GM12878 (cell line): Measurements from ENCODE around the gene TUBGCP2. TPM values are rescaled to one million over a fixed set of nuclear protein-coding genes. Genes with fewer than 3 reads are reported as not detected.

ENCODE experiments used
- ATAC-seq: fragments of 200-7000 bp; cut with Tn5 transposase; 3 replicates; pipeline ENCODE4 v1.9.1; 2020; ENCODE audit warnings: mild to moderate bottlenecking, moderate library complexity
- BruUV-seq: library from RNA; stranded (reverse); fragments of 400-500 nt; replicated peaks from 2 replicates; lab custom pipeline; 2021; lab: Mats Ljungman, UMichigan
- CTCF ChIA-PET: fragments of 300-600 bp; sonication (Branson Sonifier 250); formaldehyde crosslinking; extraction: SDS; loops from one replicate; lab custom pipeline; 2021; ENCODE audit warnings: inconsistent platforms; lab: Yijun Ruan, JAX
- POLR2A ChIA-PET: fragments of 350-600 bp; formaldehyde crosslinking; extraction: SDS; loops from one replicate; lab custom pipeline; 2021; ENCODE audit warnings: inconsistent platforms; lab: Charles Lee
- RAD21 ChIA-PET: fragments of 300-600 bp; sonication (Branson Sonifier 250); formaldehyde crosslinking; loops from one replicate; lab custom pipeline; 2023; ENCODE audit warnings: antibody characterized with exemption; ENCODE audit not compliant: unreplicated experiment; lab: Charles Lee
- SMC1A ChIA-PET: fragments of 300-600 bp; sonication (Branson Sonifier 250); formaldehyde crosslinking; loops from one replicate; lab custom pipeline; 2023; ENCODE audit not compliant: unreplicated experiment, uncharacterized antibody; lab: Charles Lee
- DNase-seq: peaks from one replicate; pipeline ENCODE4 v3.0.0-alpha.2; 2011; ENCODE audit warnings: low read depth, low spot score
- FAIRE-seq: peaks from 3 replicates; lab custom pipeline; 2011; peaks lifted over from hg19 to GRCh38; lab: Jason Lieb, UNC
- H2AFZ ChIP-seq: 2 replicates; pipeline ENCODE4 v1.6.0; 2011; ENCODE audit warnings: low read depth, low read length, control low read depth; ENCODE audit not compliant: control insufficient read depth
- H3K27ac ChIP-seq: 2 replicates; pipeline ENCODE4 v1.5.1; 2011; ENCODE audit warnings: control low read depth; ENCODE audit not compliant: control insufficient read depth, insufficient read depth
- H3K27me3 ChIP-seq, 2 experiments: replicated peaks in 1 of 2; 2 replicates each; pipeline versions ENCODE4 v1.6.0 to v1.6.1; 2011; ENCODE audit warnings: low read length in 1 of 2; ENCODE audit not compliant: control insufficient read depth in 2 of 2, insufficient read depth in 2 of 2
- H3K36me3 ChIP-seq, 2 experiments: 2 replicates each; pipeline ENCODE4 v1.5.1; 2011; ENCODE audit warnings: low read length in 1 of 2; ENCODE audit not compliant: control insufficient read depth in 2 of 2, insufficient read depth in 2 of 2
- H3K4me1 ChIP-seq: 2 replicates; pipeline ENCODE4 v1.6.1; 2011; ENCODE audit warnings: mild to moderate bottlenecking, low read length, moderate library complexity, mixed read lengths; ENCODE audit not compliant: control insufficient read depth, insufficient read depth
- H3K4me2 ChIP-seq: 2 replicates; pipeline ENCODE4 v1.6.0; 2011; ENCODE audit warnings: control low read depth; ENCODE audit not compliant: control insufficient read depth, insufficient read depth
- H3K4me3 ChIP-seq: fragments of 200-600 bp; sonication (generic); 2 replicates; pipeline ENCODE4 v1.5.1; 2016
- H3K79me2 ChIP-seq: 2 replicates; pipeline ENCODE4 v1.6.0; 2011; ENCODE audit warnings: low read length; ENCODE audit not compliant: control insufficient read depth, insufficient read depth
- H3K9ac ChIP-seq: 2 replicates; pipeline ENCODE4 v1.8.0; 2011; ENCODE audit warnings: low read length, control low read depth, mixed read lengths; ENCODE audit not compliant: control insufficient read depth, insufficient read depth
- H3K9me3 ChIP-seq: replicated peaks from 3 replicates; pipeline ENCODE4 v1.5.1; 2011; ENCODE audit warnings: mild to moderate bottlenecking, low read length; ENCODE audit not compliant: control insufficient read depth, insufficient read depth
- H4K20me1 ChIP-seq: 2 replicates; pipeline ENCODE4 v1.6.0; 2011; ENCODE audit not compliant: control insufficient read depth, insufficient read depth
- ASH2L ChIP-seq: fragments of 300-600, 200-600 bp; sonication (generic); IDR thresholded peaks from 2 replicates; pipeline ENCODE4 v1.6.1; 2017; ENCODE audit warnings: low read depth, mild to moderate bottlenecking, borderline replicate concordance
- ETV6 ChIP-seq, 2 experiments: fragments of 450-650 bp in 1 of 2; IDR thresholded peaks in 1 of 2; conservative IDR thresholded peaks in 1 of 2; 2 replicates each; pipeline ENCODE4 v1.6.1; 2014; ENCODE audit warnings: antibody characterized with exemption in 1 of 2, borderline replicate concordance in 1 of 2, low read depth in 1 of 2, mild to moderate bottlenecking in 1 of 2, moderate library complexity in 1 of 2
- IRF3 ChIP-seq: fragments of 450-650 bp; IDR thresholded peaks from 2 replicates; pipeline ENCODE4 v1.6.1; 2014; ENCODE audit warnings: mild to moderate bottlenecking
- MAX ChIP-seq: IDR thresholded peaks from 2 replicates; pipeline ENCODE4 v1.6.1; 2012; ENCODE audit warnings: low read depth, low read length, improper control_type of control experiment
- MXI1 ChIP-seq: fragments of 150-350 bp; IDR thresholded peaks from 2 replicates; pipeline ENCODE4 v1.6.1; 2011; ENCODE audit warnings: low read depth, mild to moderate bottlenecking, inconsistent platforms, low read length, improper control_type of control experiment
- PAX5 ChIP-seq: IDR thresholded peaks from 2 replicates; pipeline ENCODE4 v1.6.1; 2011; ENCODE audit warnings: low read depth, low read length, borderline replicate concordance
- RAD21 ChIP-seq: IDR thresholded peaks from 2 replicates; pipeline ENCODE4 v1.6.1; 2011; ENCODE audit warnings: mild to moderate bottlenecking, low read depth, low read length, moderate library complexity; ENCODE audit not compliant: insufficient read depth
- SIN3A ChIP-seq: IDR thresholded peaks from 2 replicates; pipeline ENCODE4 v1.6.1; 2012; ENCODE audit warnings: low read depth, low read length, improper control_type of control experiment
- WRNIP1 ChIP-seq: IDR thresholded peaks from 2 replicates; pipeline ENCODE4 v1.6.1; 2011; ENCODE audit warnings: low read depth, low read length, improper control_type of control experiment, borderline replicate concordance
- ZNF207 ChIP-seq: fragments of 450-650 bp; IDR thresholded peaks from 2 replicates; pipeline ENCODE4 v1.6.1; 2014; ENCODE audit warnings: antibody characterized with exemption, mild to moderate bottlenecking, borderline replicate concordance
- ZNF592 ChIP-seq: fragments of 450-650 bp; IDR thresholded peaks from 2 replicates; pipeline ENCODE4 v1.6.1; 2017; ENCODE audit warnings: mild to moderate bottlenecking, moderate library complexity
- WGBS: methylation state at CpG from one replicate; pipeline ENCODE4 v1.1.6; 2016; ENCODE audit warnings: low lambda C conversion rate; ENCODE audit not compliant: insufficient replicate concordance, insufficient coverage; ENCODE audit errors: missing lambda C conversion rate; 5-methylcytosine and 5-hydroxymethylcytosine counted together
- in situ Hi-C: fragments of 300-500 bp; cut with MboI; formaldehyde crosslinking; loops from 9 replicates; pipeline ENCODE4 v1.14.3; 2018; ENCODE audit warnings: mixed read lengths
- intact Hi-C: fragments of 100-400 bp; cut with micrococcal nuclease; formaldehyde crosslinking; loops from one replicate; pipeline ENCODE4 v1.14.2; 2022; ENCODE audit not compliant: unreplicated experiment
- polyA plus RNA-seq, 11 experiments: library from polyadenylated mRNA; depleted of rRNA in 4 of 11; unstranded in 6 of 11; stranded (reverse) in 5 of 11; fragments of >200 nt; fragmentation: Nextera tagmentation in 4 of 11; fragmentation: Illumina TruSeq in 1 of 11; extraction: Ambion mirVana in 4 of 11; extraction: Trizol in 1 of 11; gene quantifications; 1 replicate in 1 of 11; 2 replicates in 10 of 11; pipeline versions ENCODE4 v1.2.1 to v1.2.3, GENCODE V29; 2011 to 2016; ENCODE audit warnings: inconsistent platforms in 2 of 11, missing spikeins in 2 of 11, low read depth in 1 of 11
- total RNA-seq, 4 experiments: library from RNA; depleted of rRNA in 3 of 4; stranded (reverse); fragments of >200 nt in 3 of 4; fragmentation: Illumina TruSeq in 1 of 4; extraction: Trizol in 1 of 4; gene quantifications; 2 replicates each; pipeline versions ENCODE4 v1.2.1 to v1.2.3, GENCODE V29; 2013 to 2021

TUBGCP2 gene
- total and polyA plus RNA-seq, 10 of the 15 experiments (the other 5 are each of a cell fraction or from before 2014, with no cell fraction given) = 4.8 to 47.1 (median 34.7) TPM

GRCh38 chr10:133297504-133297903, 11.2 kb downstream of the TUBGCP2 start:
- Histone ChIP-seq H3K36me3 (peaks cover 33 to 39% of the 10 kb centered on the region in 2 experiments), H3K27me3 (no peaks in the 10 kb centered on the region), H3K27ac (no peak overlapping the region), H3K4me3 (no peak overlapping the region), H2AFZ (no peak overlapping the region), H3K9ac (no peak overlapping the region), H3K4me1 (no peaks in the 10 kb centered on the region), H3K4me2 (no peak overlapping the region), H3K79me2 (no peaks in the 10 kb centered on the region), H3K9me3 (no peaks in the 10 kb centered on the region), H4K20me1 (no peaks in the 10 kb centered on the region)
- ChIA-PET CTCF (no interaction called here), POLR2A (no interaction called here), RAD21 (no interaction called here), SMC1A (no interaction called here)
- 97% methylated on average over 10 of the region's 10 CpGs for WGBS
- intact Hi-C loops = no loop called here
- no peak for DNase-seq
- BruUV-seq = no TSS peak
- TF ChIP-seq ZNF592 = no peak
- no peak for TF ChIP-seq MAX
- TF ChIP-seq IRF3 = no peak
- TF ChIP-seq MXI1 = no peak
- no peak for TF ChIP-seq PAX5
- no peak for TF ChIP-seq ZNF207
- TF ChIP-seq WRNIP1 = no peak
- no peak for TF ChIP-seq SIN3A
- TF ChIP-seq ETV6 (conservative IDR thresholded peaks at IDR 0.05 in 1 of 2, IDR thresholded peaks at IDR 0.05 in 1 of 2; ENCODE audit: borderline replicate concordance in 1 of 2, low read depth in 1 of 2) = no peak
- no peak for TF ChIP-seq RAD21
- no peak for TF ChIP-seq ASH2L
- ATAC-seq = no peak
- FAIRE-seq = no peak
- in situ Hi-C loops = no loop called here
